Ovary (tissue), 9 donors: ENCODE results near the gene RAB3IL1. TPM values are rescaled to one million over a fixed set of nuclear protein-coding genes. Genes with fewer than 3 reads are reported as not detected.
"Not testable (repeated sequence)": the region's sequence is repeated elsewhere in the genome, so short reads cannot be mapped to it uniquely, and the experiment has no call there.

Experiments
- DNase-seq, 5 donors: peaks; one replicate each; pipeline ENCODE4 v3.0.0-alpha.2; 2019 to 2020
- H3K27ac ChIP-seq, 2 donors: fragments of 200-600 bp; one replicate each; pipeline versions ENCODE4 v1.5.1 to v1.8.0; 2019 to 2022
- H3K27me3 ChIP-seq: fragments of 200-600 bp; one replicate; pipeline ENCODE4 v1.8.0; 2022
- H3K36me3 ChIP-seq: fragments of 200-600 bp; sonication (generic); one replicate; pipeline ENCODE4 v1.5.1; 2019
- H3K4me1 ChIP-seq: one replicate; pipeline ENCODE4 v1.8.1; 2013; ENCODE audit warnings: mild to moderate bottlenecking, moderate library complexity; ENCODE audit not compliant: insufficient read depth
- H3K4me3 ChIP-seq: fragments of 200-600 bp; sonication (generic); one replicate; pipeline ENCODE4 v1.5.1; 2017
- H3K9me3 ChIP-seq, 2 donors: fragments of 200-600 bp in 1 of 2; sonication (generic) in 1 of 2; one replicate each; pipeline versions ENCODE4 v1.5.1 to v1.8.1; 2013 to 2019; ENCODE audit warnings: mild to moderate bottlenecking in 1 of 2, moderate library complexity in 1 of 2
- EP300 ChIP-seq: sonication (generic); formaldehyde crosslinking; IDR thresholded peaks from one replicate; pipeline ENCODE4 v1.6.1; 2017; ENCODE audit warnings: antibody characterized with exemption
- POLR2A ChIP-seq: fragments of 450-650 bp; IDR thresholded peaks from one replicate; pipeline ENCODE4 v1.6.1; 2017; ENCODE audit warnings: antibody characterized with exemption, mild to moderate bottlenecking, moderate library complexity
- WGBS, 3 donors: extraction: QIAGEN DNeasy Blood & Tissue Kit in 1 of 3; methylation state at CpG; one replicate each; pipeline versions ENCODE4 v1.1.5 to v1.1.7; 2013 to 2017; 5-methylcytosine and 5-hydroxymethylcytosine counted together
- intact Hi-C, 4 donors: fragments of 100-400 bp; cut with DNase I; formaldehyde crosslinking; loops; one replicate each; pipeline versions ENCODE4 v1.11.0 to v1.15.1; 2022 to 2023
- polyA plus RNA-seq, 2 donors: library from polyadenylated mRNA; stranded (reverse); fragments of 200-250 nt in 1 of 2; fragments of 350-450 nt in 1 of 2; fragmentation: Illumina TruSeq in 1 of 2; extraction: RNeasy Lipid Tissue Mini Kit (QIAGEN cat#74804) in 1 of 2; gene quantifications; one replicate each; pipeline ENCODE4 v1.2.3, GENCODE V29; 2013 to 2014
- total RNA-seq, 7 donors: library from RNA; depleted of rRNA in 2 of 7; stranded (reverse); fragments of >200 nt in 2 of 7; fragmentation: NEBNext Ultra II Directional in 3 of 7; extraction: Animal tissue kit (Norgen Biotek cat#: 25700) in 3 of 7; gene quantifications; one replicate each; pipeline versions ENCODE4 v1.1.0 to v1.2.4, GENCODE V29; 2016 to 2023
- TF ChIP-seq, protein P1 (sequence below), 3 donors: fragments of 450-650 bp in 2 of 3; fragments of 200-600 bp in 1 of 3; IDR thresholded peaks; one replicate each; pipeline versions ENCODE4 v1.5.1 to v1.8.0; 2016 to 2022; ENCODE audit warnings: antibody characterized with exemption in 3 of 3, mild to moderate bottlenecking in 1 of 3
- donor health status: DM: no; HTN: no; CAD: no; lungs with moderate emphysema.
- donor health status: DM: no; HTN: no; CAD: no.
- donor health status: Bipolar disorder and iron deficiency.
- donor health status: DM: yes; HTN: yes; CAD: no.
- donor health status: DM: no; HTN: no; CAD: no.
- donor health status: DM: yes; HTN: yes; CAD: no.

The RAB3IL1 gene
- total and polyA plus RNA-seq, 9 donors = 4.5 to 90.0 (median 52.9) TPM

DNA sequence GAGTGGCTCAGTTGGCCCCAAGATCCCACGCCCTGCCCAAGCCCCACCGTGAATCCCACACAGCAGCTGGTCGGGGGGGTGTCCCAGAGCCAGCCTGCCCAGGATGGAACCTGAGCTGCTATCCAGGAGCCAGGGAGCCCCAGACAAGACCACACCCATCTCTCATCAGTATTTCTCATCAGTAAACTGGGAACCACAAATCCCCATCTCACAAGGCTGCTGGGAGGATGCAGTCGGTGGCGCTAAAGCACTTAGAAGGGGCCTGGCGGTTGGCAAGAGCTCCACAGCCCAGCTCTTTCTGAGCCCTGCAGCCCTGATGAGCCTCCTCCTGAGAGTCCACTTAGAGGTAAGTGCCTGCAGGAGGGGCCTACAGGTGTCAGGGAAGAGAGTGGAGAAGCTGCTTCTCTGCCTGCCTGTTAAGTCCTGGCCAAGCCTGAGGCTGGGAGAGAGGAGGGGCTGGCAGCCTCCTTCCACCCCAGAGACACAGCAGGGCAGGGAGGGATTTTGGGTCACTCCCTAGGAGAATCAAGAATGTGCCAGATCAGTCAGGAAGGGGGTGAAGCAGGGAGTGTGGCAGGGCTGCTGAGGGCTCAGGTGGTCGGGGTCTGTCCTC lies 32.1 kb downstream of the RAB3IL1 start:
- DNase-seq = no peak
- H3K36me3 ChIP-seq = no peaks in the 10 kb centered on the region
- H3K9me3 ChIP-seq = no peaks in the 10 kb centered on the region
- H3K27ac ChIP-seq = no peak overlapping the region
- H3K4me1 ChIP-seq = peaks cover under 1% of the 10 kb centered on the region
- TF ChIP-seq EP300 = no peak
- no peak for TF ChIP-seq POLR2A
- TF ChIP-seq, protein P1, sequence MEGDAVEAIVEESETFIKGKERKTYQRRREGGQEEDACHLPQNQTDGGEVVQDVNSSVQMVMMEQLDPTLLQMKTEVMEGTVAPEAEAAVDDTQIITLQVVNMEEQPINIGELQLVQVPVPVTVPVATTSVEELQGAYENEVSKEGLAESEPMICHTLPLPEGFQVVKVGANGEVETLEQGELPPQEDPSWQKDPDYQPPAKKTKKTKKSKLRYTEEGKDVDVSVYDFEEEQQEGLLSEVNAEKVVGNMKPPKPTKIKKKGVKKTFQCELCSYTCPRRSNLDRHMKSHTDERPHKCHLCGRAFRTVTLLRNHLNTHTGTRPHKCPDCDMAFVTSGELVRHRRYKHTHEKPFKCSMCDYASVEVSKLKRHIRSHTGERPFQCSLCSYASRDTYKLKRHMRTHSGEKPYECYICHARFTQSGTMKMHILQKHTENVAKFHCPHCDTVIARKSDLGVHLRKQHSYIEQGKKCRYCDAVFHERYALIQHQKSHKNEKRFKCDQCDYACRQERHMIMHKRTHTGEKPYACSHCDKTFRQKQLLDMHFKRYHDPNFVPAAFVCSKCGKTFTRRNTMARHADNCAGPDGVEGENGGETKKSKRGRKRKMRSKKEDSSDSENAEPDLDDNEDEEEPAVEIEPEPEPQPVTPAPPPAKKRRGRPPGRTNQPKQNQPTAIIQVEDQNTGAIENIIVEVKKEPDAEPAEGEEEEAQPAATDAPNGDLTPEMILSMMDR (IDR thresholded peaks at IDR 0.05) = no peak
- intact Hi-C loops = no loop called here
- H3K27me3 ChIP-seq = no peaks in the 10 kb centered on the region
- no peak overlapping the region for H3K4me3 ChIP-seq
- WGBS, 3 donors = 88 to 91% (median 88%) methylated on average over 7 of the region's 7 CpGs

DNA sequence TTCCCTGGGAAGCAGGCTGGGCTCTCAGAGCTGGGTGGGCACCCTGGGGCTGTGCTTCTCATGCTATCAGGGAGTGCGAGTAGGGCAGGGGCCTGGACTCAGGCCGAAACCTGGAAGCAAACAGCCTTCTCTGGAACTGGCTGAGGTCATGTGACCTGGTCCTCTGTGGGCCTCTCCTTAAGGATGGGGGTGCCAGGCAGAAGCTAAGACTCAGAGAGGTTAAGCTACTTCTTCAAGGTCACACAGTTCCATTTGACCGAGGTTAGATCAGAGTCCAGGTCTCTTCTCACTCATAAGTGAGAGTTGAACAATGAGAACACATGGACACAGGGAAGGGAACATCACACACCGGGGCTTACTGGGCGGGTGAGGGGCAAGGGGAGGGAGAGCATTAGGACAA lies 33.4 kb downstream of the RAB3IL1 start:
- no peak for TF ChIP-seq POLR2A
- TF ChIP-seq, protein P1 (IDR thresholded peaks at IDR 0.05) = no peak
- no peak for TF ChIP-seq EP300
- Histone ChIP-seq H3K4me3 (no peak overlapping the region), H3K27me3 (no peaks in the 10 kb centered on the region), H3K4me1 (no peaks in the 10 kb centered on the region), H3K27ac (no peak overlapping the region), H3K9me3 (no peaks in the 10 kb centered on the region), H3K36me3 (no peaks in the 10 kb centered on the region)
- no peak for DNase-seq
- intact Hi-C loops = no loop called here
- 82 to 86% (median 84%) methylated on average over 5 of the region's 5 CpGs for WGBS, 3 donors

DNA sequence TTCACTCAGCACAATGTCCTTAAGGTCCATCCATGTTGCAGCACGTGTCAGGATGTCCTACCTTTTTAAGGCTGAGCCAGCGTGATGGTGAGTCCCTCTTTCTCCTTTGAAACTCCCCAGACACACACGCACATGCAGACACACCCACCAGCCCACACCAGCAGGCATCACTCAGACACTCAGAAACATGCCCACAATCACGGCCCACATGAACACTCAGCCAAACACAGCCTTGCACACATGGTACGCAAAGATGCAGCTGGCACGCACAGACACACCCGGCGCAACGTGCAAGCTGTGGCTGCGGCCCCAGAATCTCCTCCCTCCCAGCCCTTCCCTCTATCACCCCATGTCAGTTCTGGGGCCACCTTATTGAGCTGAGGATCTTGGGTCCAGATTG lies 34.0 kb downstream of the RAB3IL1 start:
- no peaks in the 10 kb centered on the region for H3K4me1 ChIP-seq
- no peaks in the 10 kb centered on the region for H3K27me3 ChIP-seq
- TF ChIP-seq EP300 (no peak), POLR2A (no peak)
- TF ChIP-seq, protein P1 (IDR thresholded peaks at IDR 0.05) = no peak
- whole genome bisulfite sequencing, 3 donors = 87 to 90% (median 89%) methylated on average over 10 of the region's 10 CpGs
- no peaks in the 10 kb centered on the region for H3K9me3 ChIP-seq
- H3K27ac ChIP-seq = no peak overlapping the region
- no peak overlapping the region for H3K4me3 ChIP-seq
- DNase-seq = no peak
- intact Hi-C loops = no loop called here
- H3K36me3 ChIP-seq = no peaks in the 10 kb centered on the region

DNA sequence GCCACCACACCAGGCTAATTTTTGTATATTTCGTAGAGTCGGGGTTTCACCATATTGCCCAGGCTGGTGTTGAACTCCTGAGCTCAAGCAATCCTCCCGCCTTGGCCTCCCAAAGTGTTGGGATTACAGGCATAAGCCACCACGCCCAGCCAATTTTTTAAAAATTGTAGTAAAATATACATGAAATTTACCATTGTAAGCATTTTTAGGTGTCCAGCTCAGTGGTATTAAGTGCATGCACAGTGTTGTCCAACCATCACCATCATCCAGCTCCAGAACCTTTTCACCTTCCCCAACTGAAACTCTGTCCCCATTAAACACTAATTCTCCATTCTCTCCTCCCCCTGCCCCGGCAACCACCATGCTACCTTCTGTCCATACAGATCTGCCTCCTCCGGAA lies 34.5 kb downstream of the RAB3IL1 start:
- Histone ChIP-seq H3K9me3 (no peaks in the 10 kb centered on the region), H3K4me3 (no peak overlapping the region), H3K4me1 (no peaks in the 10 kb centered on the region), H3K36me3 (no peaks in the 10 kb centered on the region), H3K27me3 (no peaks in the 10 kb centered on the region), H3K27ac (no peak overlapping the region)
- TF ChIP-seq, protein P1 (IDR thresholded peaks at IDR 0.05) = no peak
- TF ChIP-seq EP300 = no peak
- WGBS, 3 donors = 82 to 94% (median 87%) methylated on average over 6 of the region's 6 CpGs
- no peak for DNase-seq
- intact Hi-C loops = no loop called here

DNA sequence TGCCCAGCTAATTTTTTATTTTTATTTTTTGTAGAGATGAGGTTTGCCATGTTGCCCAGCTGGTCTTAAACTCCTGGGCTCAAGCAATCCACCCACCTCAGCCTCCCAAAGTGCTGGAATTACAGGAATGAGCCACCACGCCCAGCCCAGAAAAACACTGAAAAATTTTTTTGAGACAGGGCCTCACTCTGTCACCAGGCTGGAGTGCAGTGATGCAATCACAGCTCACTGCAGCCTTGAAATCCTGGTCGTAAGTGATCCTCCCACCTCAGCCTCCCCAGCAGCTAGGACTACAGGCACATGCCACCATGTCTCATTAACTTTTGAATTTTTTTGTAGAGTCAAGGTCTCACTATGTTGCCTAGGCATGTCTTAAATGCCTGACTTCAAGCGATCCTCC lies 35.1 kb downstream of the RAB3IL1 start:
- H3K27me3 ChIP-seq, DNase-seq, H3K27ac ChIP-seq, H3K9me3 ChIP-seq, intact Hi-C loops, H3K4me3 ChIP-seq, H3K36me3 ChIP-seq, H3K4me1 ChIP-seq: not testable (repeated sequence)
- 77 to 90% (median 81%) methylated on average over 3 of the region's 3 CpGs for WGBS, 3 donors
